WTC11 (cell line): ENCODE results near the gene PIPOX.

Experiments used
- E2F4 ChIP-seq: sonication (generic); formaldehyde crosslinking; IDR thresholded peaks from 2 replicates; pipeline ENCODE4 v1.8.1; 2022; ENCODE audit warnings: low read depth, mild to moderate bottlenecking, moderate library complexity, missing genetic modification reagents, borderline replicate concordance
- JUN ChIP-seq: sonication (generic); formaldehyde crosslinking; IDR thresholded peaks from 2 replicates; pipeline ENCODE4 v1.8.0; 2023; ENCODE audit warnings: mild to moderate bottlenecking, missing genetic modification reagents
- ZNF138 ChIP-seq: sonication (generic); formaldehyde crosslinking; conservative IDR thresholded peaks from 2 replicates; pipeline ENCODE4 v1.8.1; 2022; ENCODE audit warnings: mild to moderate bottlenecking, moderate library complexity, missing genetic modification reagents
- TF ChIP-seq, protein P1 (sequence below): fragments of 200-600 bp; IDR thresholded peaks from 2 replicates; pipeline ENCODE4 v1.8.0; 2022; ENCODE audit warnings: antibody characterized with exemption

GRCh38 chr17:29051731-29052130 is 8.8 kb downstream of the PIPOX start:
- TF ChIP-seq, protein P1, sequence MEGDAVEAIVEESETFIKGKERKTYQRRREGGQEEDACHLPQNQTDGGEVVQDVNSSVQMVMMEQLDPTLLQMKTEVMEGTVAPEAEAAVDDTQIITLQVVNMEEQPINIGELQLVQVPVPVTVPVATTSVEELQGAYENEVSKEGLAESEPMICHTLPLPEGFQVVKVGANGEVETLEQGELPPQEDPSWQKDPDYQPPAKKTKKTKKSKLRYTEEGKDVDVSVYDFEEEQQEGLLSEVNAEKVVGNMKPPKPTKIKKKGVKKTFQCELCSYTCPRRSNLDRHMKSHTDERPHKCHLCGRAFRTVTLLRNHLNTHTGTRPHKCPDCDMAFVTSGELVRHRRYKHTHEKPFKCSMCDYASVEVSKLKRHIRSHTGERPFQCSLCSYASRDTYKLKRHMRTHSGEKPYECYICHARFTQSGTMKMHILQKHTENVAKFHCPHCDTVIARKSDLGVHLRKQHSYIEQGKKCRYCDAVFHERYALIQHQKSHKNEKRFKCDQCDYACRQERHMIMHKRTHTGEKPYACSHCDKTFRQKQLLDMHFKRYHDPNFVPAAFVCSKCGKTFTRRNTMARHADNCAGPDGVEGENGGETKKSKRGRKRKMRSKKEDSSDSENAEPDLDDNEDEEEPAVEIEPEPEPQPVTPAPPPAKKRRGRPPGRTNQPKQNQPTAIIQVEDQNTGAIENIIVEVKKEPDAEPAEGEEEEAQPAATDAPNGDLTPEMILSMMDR: no peak
- TF ChIP-seq ZNF138 (CRISPR knock-in tag) (no peak), JUN (CRISPR knock-in tag) (no peak), E2F4 (CRISPR knock-in tag) (no peak)
